ENCODE measurements around the gene LDLRAD3.

Gene LDLRAD3

GRCh38 chr11:36234825-36235224, 291.0 kb downstream of the LDLRAD3 start:
- no peaks in the 10 kb centered on the region for H3K36me3 ChIP-seq (ENCODE audit: insufficient read depth, low read length)
- no peak overlapping the region for H3K4me3 ChIP-seq (ENCODE audit: low read length)
- H3K27me3 ChIP-seq (ENCODE audit: control insufficient read depth, insufficient read depth, low read length): no peaks in the 10 kb centered on the region
- no peak overlapping the region for H3K4me2 ChIP-seq (ENCODE audit: low read length)
- H3K4me1 ChIP-seq (ENCODE audit: control insufficient read depth, insufficient read depth, low read length): peaks cover 17% of the 10 kb centered on the region
- no peak overlapping the region for H3K9ac ChIP-seq (ENCODE audit: low read depth, low read length)
- H3K9me3 ChIP-seq (replicated peaks; ENCODE audit: low read length): no peaks in the 10 kb centered on the region

- no peaks in the 10 kb centered on the region for H3K9me3 ChIP-seq (replicated peaks; ENCODE audit: low read length)
- no peaks in the 10 kb centered on the region for H3K36me3 ChIP-seq (ENCODE audit: insufficient read depth, low read length)
- H3K4me3 ChIP-seq (ENCODE audit: low read length): no peak overlapping the region
- no peak overlapping the region for H3K9ac ChIP-seq (ENCODE audit: low read depth, low read length)
- peaks cover 16% of the 10 kb centered on the region for H3K4me1 ChIP-seq (ENCODE audit: control insufficient read depth, insufficient read depth, low read length)
- H3K27me3 ChIP-seq (ENCODE audit: control insufficient read depth, insufficient read depth, low read length): no peaks in the 10 kb centered on the region
- H3K4me2 ChIP-seq (ENCODE audit: low read length): no peak overlapping the region
Observed at GRCh38 chr11:36235750-36236149, 291.9 kb downstream of the LDLRAD3 start.

GRCh38 chr11:36237391-36237790, 293.5 kb downstream of the LDLRAD3 start:
- no peaks in the 10 kb centered on the region for H3K27me3 ChIP-seq (ENCODE audit: control insufficient read depth, insufficient read depth, low read length)
- no peak overlapping the region for H3K4me3 ChIP-seq (ENCODE audit: low read length)
- no peak overlapping the region for H3K9ac ChIP-seq (ENCODE audit: low read depth, low read length)

GRCh38 chr11:36238036-36238631, 294.3 kb downstream of the LDLRAD3 start:
- Histone ChIP-seq H3K4me3 (ENCODE audit: low read length) (no peak overlapping the region), H3K9me3 (replicated peaks; ENCODE audit: low read length) (no peaks in the 10 kb centered on the region), H3K27me3 (ENCODE audit: control insufficient read depth, insufficient read depth, low read length) (no peaks in the 10 kb centered on the region), H3K4me1 (ENCODE audit: control insufficient read depth, insufficient read depth, low read length) (peaks cover 5% of the 10 kb centered on the region), H3K9ac (ENCODE audit: low read depth, low read length) (no peak overlapping the region), H3K36me3 (ENCODE audit: insufficient read depth, low read length) (no peaks in the 10 kb centered on the region), H3K4me2 (ENCODE audit: low read length) (no peak overlapping the region)

More at GRCh38 chr11:36237391-36237790, 293.5 kb downstream of the LDLRAD3 start:
- Histone ChIP-seq H3K9me3 (replicated peaks; ENCODE audit: low read length) (no peaks in the 10 kb centered on the region), H3K36me3 (ENCODE audit: insufficient read depth, low read length) (no peaks in the 10 kb centered on the region), H3K4me1 (ENCODE audit: control insufficient read depth, insufficient read depth, low read length) (peaks cover 5% of the 10 kb centered on the region), H3K4me2 (ENCODE audit: low read length) (no peak overlapping the region)

- Histone ChIP-seq H3K9me3 (replicated peaks; ENCODE audit: low read length) (no peaks in the 10 kb centered on the region), H3K36me3 (ENCODE audit: insufficient read depth, low read length) (no peaks in the 10 kb centered on the region), H3K4me2 (ENCODE audit: low read length) (no peak overlapping the region), H3K27me3 (ENCODE audit: control insufficient read depth, insufficient read depth, low read length) (no peaks in the 10 kb centered on the region), H3K4me1 (ENCODE audit: control insufficient read depth, insufficient read depth, low read length) (peaks cover 3% of the 10 kb centered on the region), H3K4me3 (ENCODE audit: low read length) (no peak overlapping the region), H3K9ac (ENCODE audit: low read depth, low read length) (no peak overlapping the region)
Observed at GRCh38 chr11:36238881-36239280, 295.0 kb downstream of the LDLRAD3 start.

- H3K36me3 ChIP-seq (ENCODE audit: insufficient read depth, low read length): no peaks in the 10 kb centered on the region
- H3K9me3 ChIP-seq (replicated peaks; ENCODE audit: low read length): no peaks in the 10 kb centered on the region
- no peak overlapping the region for H3K4me3 ChIP-seq (ENCODE audit: low read length)
- no peaks in the 10 kb centered on the region for H3K27me3 ChIP-seq (ENCODE audit: control insufficient read depth, insufficient read depth, low read length)
- peaks cover 3% of the 10 kb centered on the region for H3K4me1 ChIP-seq (ENCODE audit: control insufficient read depth, insufficient read depth, low read length)
- no peak overlapping the region for H3K4me2 ChIP-seq (ENCODE audit: low read length)
- H3K9ac ChIP-seq (ENCODE audit: low read depth, low read length): no peak overlapping the region
Observed at GRCh38 chr11:36239636-36240035, 295.8 kb downstream of the LDLRAD3 start.

GRCh38 chr11:36240173-36240572, 296.3 kb downstream of the LDLRAD3 start:
- H3K4me3 ChIP-seq (ENCODE audit: low read length): no peak overlapping the region
- no peaks in the 10 kb centered on the region for H3K9me3 ChIP-seq (replicated peaks; ENCODE audit: low read length)
- H3K36me3 ChIP-seq (ENCODE audit: insufficient read depth, low read length): no peaks in the 10 kb centered on the region
- H3K9ac ChIP-seq (ENCODE audit: low read depth, low read length): no peak overlapping the region
- no peak overlapping the region for H3K4me2 ChIP-seq (ENCODE audit: low read length)
- peaks cover 3% of the 10 kb centered on the region for H3K4me1 ChIP-seq (ENCODE audit: control insufficient read depth, insufficient read depth, low read length)
- H3K27me3 ChIP-seq (ENCODE audit: control insufficient read depth, insufficient read depth, low read length): no peaks in the 10 kb centered on the region

GRCh38 chr11:36240801-36241200, 296.9 kb downstream of the LDLRAD3 start:
- H3K4me3 ChIP-seq (ENCODE audit: low read length): no peak overlapping the region
- no peaks in the 10 kb centered on the region for H3K36me3 ChIP-seq (ENCODE audit: insufficient read depth, low read length)
- H3K4me1 ChIP-seq (ENCODE audit: control insufficient read depth, insufficient read depth, low read length): peaks cover 1% of the 10 kb centered on the region
- no peaks in the 10 kb centered on the region for H3K9me3 ChIP-seq (replicated peaks; ENCODE audit: low read length)
- H3K4me2 ChIP-seq (ENCODE audit: low read length): no peak overlapping the region
- H3K9ac ChIP-seq (ENCODE audit: low read depth, low read length): no peak overlapping the region
- no peaks in the 10 kb centered on the region for H3K27me3 ChIP-seq (ENCODE audit: control insufficient read depth, insufficient read depth, low read length)

GRCh38 chr11:36241497-36241896, 297.6 kb downstream of the LDLRAD3 start:
- H3K9ac ChIP-seq (ENCODE audit: low read depth, low read length): no peak overlapping the region
- H3K4me1 ChIP-seq (ENCODE audit: control insufficient read depth, insufficient read depth, low read length): no peaks in the 10 kb centered on the region
- no peak overlapping the region for H3K4me2 ChIP-seq (ENCODE audit: low read length)
- H3K4me3 ChIP-seq (ENCODE audit: low read length): no peak overlapping the region
- H3K27me3 ChIP-seq (ENCODE audit: control insufficient read depth, insufficient read depth, low read length): no peaks in the 10 kb centered on the region
- H3K9me3 ChIP-seq (replicated peaks; ENCODE audit: low read length): no peaks in the 10 kb centered on the region
- H3K36me3 ChIP-seq (ENCODE audit: insufficient read depth, low read length): no peaks in the 10 kb centered on the region

GRCh38 chr11:36243641-36244040, 299.8 kb downstream of the LDLRAD3 start:
- no peaks in the 10 kb centered on the region for H3K9me3 ChIP-seq (replicated peaks; ENCODE audit: low read length)

GRCh38 chr11:36247493-36247892, 303.6 kb downstream of the LDLRAD3 start:
- no peak overlapping the region for H3K4me2 ChIP-seq (ENCODE audit: low read length)
- H3K9ac ChIP-seq (ENCODE audit: low read depth, low read length): no peak overlapping the region
- no peak overlapping the region for H3K4me3 ChIP-seq (ENCODE audit: low read length)
- no peaks in the 10 kb centered on the region for H3K9me3 ChIP-seq (replicated peaks; ENCODE audit: low read length)
- H3K4me1 ChIP-seq (ENCODE audit: control insufficient read depth, insufficient read depth, low read length): peaks cover 13% of the 10 kb centered on the region
- H3K36me3 ChIP-seq (ENCODE audit: insufficient read depth, low read length): no peaks in the 10 kb centered on the region
- no peaks in the 10 kb centered on the region for H3K27me3 ChIP-seq (ENCODE audit: control insufficient read depth, insufficient read depth, low read length)

More at GRCh38 chr11:36243641-36244040, 299.8 kb downstream of the LDLRAD3 start:
- Histone ChIP-seq H3K4me1 (ENCODE audit: control insufficient read depth, insufficient read depth, low read length) (peaks cover under 1% of the 10 kb centered on the region), H3K9ac (ENCODE audit: low read depth, low read length) (no peak overlapping the region), H3K27me3 (ENCODE audit: control insufficient read depth, insufficient read depth, low read length) (no peaks in the 10 kb centered on the region), H3K4me2 (ENCODE audit: low read length) (no peak overlapping the region), H3K36me3 (ENCODE audit: insufficient read depth, low read length) (no peaks in the 10 kb centered on the region), H3K4me3 (ENCODE audit: low read length) (no peak overlapping the region)

- H3K9ac ChIP-seq (ENCODE audit: low read depth, low read length): no peak overlapping the region
- no peak overlapping the region for H3K4me3 ChIP-seq (ENCODE audit: low read length)
- H3K4me2 ChIP-seq (ENCODE audit: low read length): no peak overlapping the region
- peaks cover 21% of the 10 kb centered on the region for H3K4me1 ChIP-seq (ENCODE audit: control insufficient read depth, insufficient read depth, low read length)
- H3K36me3 ChIP-seq (ENCODE audit: insufficient read depth, low read length): no peaks in the 10 kb centered on the region
- H3K9me3 ChIP-seq (replicated peaks; ENCODE audit: low read length): no peaks in the 10 kb centered on the region
- no peaks in the 10 kb centered on the region for H3K27me3 ChIP-seq (ENCODE audit: control insufficient read depth, insufficient read depth, low read length)
Observed at GRCh38 chr11:36248436-36248835, 304.6 kb downstream of the LDLRAD3 start.
